ENCODE data around the gene INSRR.

INSRR gene

DNA sequence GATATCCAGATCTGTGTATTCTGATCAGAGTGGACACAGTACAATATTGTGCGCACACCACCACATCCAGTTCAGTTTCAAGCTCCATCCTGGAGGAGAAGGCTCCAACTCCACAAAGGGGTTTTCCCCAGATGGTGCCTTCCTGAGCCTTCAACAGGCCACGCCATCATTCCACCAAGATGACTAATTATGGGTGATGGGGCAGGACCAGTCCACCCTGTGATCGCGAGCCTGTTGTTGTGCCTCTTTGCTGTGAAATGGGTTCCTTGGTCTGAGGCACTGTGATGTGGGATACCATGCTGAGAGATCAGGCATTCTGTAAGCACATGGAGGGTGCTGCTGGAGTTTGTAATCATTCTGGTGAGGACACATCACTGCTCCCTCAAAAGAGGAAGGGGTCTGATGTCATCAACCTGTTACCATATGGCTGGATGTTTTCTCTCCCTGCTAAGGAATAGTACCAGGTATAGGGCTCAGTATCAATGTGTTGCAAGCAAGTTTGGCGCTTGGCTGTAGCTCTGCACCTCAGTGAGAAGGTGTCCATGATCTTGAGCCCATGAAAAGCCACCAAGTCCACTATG is 35.6 kb downstream of the INSRR start:
- no peak for DNase-seq

DNA sequence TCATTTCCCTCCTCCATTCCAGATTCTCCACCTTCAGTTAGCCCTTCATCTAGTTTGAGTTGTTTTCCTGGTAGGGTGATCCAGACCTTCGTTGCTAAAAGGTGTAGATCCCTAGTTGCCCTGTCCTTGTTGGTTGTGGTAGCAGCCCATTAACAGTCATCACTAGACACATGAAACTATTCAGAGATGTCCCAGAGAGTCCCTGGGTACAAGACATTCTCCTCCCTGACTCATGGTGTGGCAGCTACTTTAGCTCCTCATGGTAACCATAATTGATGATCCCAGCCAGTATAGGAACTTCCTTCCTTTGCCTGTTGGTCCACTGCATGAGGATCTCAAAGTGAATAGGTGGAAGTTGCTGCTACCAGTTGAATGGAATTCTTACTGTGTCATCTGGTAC is 36.2 kb downstream of the INSRR start:
- no peak for DNase-seq

DNA sequence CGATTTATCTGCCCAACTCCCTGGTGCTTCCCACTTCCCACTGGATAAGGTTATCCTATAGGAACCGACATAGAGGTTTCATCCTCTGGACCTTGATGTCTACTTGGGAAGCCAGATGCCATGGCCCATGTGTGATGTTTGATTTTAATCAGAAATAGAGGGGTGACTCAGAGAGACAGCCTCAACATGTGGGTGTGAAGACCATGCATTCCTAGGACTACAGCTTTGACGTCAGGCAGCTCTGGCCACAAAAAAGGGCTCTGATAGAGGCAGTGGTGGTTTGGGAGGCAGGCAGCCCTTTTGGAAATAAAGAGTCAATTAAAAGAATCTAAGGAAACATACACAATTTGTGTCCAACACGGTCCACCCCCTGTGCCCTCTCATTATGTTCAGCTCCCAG is 37.1 kb downstream of the INSRR start:
- DNase-seq, result no peak

DNA sequence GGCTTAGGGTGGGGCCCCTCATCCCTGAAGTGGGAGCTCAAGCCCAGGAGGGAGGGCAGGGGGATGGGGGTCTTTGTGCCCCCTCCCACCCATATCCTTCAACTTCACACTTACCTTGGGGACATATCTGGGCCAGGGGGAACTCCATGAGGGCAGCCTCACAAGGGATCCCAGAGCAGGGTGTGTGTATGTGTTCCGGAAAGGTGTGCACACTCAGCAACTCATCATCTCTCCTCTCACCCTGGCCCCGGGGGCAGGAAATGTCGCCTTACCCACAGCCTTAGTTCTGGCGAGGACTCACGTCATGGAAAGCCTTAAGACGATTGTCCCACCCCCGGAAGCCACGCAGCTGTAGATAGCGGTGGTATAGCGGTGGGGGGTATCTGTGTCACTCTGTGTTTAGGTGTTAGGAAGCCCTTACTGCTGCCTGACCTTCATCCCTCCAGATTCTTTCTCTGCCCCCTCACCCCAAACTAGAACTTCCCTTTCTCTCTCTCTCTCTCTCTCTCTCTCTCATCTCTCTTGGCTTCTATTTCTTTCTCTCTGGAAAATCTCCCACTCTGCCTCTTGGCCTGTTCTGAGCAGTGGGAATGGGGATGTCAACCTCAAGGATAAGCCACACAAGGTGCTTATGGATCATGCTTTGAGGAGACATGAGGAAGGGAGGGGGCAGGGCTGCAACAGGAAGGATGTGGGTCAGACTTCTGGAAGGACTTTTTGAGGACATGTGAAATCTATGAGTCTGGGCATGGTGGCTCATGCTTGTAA is 42.2 kb downstream of the INSRR start, which contains the start of gene SH2D2A:
Gene SH2D2A, minus strand, starts transcription at position 288 of the 768 bp plus-strand sequence. Its CDS starts 140 bp downstream, at position 148.
- no peak for DNase-seq

DNA sequence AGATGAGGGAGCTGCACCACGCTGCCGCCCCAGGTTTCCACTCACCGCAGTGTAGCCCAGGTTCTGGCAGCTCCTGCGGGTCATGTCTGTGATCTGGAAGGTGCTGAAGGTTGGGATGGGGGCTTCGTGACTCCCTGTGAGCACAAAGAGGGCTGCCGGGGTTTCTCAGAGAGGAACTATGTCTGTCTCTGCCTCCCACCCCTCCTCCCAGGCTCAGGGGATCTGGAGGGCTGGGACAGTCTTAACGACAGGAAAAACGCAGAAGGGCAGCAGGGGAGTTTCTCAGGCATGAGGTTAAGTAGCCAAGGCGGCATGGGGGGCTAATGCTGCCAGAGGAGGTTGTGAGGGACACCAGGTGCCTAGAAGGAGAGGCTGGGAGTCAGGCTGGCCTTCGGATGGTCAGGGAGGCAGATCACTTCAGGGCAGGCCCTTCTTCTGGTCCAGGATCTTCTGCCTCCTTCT is 42.9 kb downstream of the INSRR start:
- no peak for DNase-seq

DNA sequence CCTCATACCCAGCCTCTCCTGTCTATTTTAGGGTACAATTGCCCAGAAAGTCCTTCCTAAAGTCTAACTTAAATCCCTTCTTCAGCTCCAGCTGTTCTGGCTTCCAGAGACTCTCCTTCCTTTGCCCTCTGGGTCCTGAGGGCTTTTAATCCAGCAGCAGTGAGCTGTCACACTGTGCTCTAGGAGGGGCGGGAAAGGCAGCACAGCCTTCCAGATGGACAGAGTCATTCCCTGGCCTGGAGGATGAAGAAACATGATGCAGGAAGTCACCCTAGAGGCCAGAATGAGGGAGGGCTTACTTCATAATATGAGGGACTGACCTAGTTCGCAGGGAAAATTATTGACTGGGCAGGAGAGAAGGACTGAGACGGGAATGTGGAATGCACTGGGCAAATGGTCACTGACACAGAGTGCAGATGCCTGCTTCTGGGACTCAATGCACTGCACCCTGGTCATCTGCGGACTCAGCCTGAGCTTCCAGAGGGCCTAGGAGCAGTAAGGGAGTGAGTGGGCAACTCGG is 43.5 kb downstream of the INSRR start:
- no peak for DNase-seq

DNA sequence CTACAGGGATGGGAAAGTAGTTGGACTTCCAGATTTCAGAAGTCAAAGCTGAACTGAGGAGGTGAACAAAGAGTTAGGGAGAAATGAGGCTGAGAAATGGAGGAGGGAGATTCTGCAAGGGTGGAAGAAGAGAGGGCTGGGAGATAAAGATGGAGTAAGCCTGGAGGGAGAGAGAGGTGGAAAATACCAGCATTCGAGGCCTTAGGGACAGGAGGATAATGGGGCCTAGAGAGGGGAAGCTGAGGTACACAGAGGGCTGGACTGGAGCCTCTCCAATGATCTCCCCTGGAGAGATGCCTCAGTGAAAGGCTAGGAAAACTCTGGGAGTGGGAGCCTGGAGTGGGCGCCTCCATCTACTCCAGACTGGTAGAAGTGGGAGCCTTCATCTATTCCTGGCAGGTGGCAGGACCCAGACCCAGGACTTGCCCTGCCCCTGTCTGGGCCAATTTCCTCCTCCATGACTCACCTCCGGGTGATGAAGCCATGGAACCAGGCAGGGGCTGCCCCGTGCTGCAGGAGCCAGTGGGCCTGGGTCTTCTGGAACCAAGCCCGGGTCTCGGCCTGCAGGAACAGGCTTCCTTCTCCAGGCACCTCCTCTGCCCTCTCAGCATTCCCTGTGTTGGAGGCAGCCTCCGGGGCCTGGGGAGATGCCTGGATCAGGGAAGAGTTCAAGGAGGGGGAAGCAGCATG is 44.2 kb downstream of the INSRR start:
- DNase-seq, result no peak

DNA sequence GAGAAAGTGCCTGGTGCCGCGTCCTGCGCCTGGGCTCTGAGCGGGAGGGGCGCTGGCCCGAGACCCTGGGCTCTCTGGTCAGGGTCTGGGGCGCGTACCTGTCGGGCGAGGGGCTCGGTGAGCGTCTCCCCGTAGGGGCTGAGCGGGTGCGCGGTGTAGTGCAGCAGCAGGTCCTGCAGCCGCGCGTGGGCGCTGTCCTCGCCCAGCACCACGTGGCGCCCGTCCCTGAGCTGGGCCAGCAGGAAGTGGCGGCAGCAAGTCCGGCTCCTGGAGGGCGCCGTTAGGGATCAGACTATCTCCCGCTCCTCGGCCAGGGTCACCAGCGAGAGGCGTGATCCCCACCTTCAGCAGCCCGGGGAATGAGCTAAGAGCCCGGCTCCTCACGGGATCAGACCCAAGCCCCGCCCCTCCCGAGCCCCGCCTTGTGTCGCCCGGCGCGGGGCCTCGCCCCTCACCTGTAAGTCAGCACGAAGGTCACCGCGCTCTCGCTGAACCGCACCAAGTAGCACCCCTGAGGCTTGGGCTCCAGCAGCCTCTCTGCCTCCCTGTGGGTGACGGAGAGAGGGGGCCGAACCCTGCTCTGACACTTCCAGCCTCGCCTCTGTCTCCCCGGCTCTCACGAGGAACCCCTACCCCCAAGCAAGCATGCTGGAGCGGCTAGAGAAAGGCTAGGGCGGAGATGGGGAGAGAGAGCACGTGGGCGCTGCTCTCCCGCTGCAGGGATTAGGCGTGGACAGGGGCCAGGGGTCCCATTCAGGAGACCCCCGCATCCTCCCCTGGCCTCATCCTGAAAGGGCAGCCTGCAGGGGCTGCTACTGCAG is 45.0 kb downstream of the INSRR start:
- no peak for DNase-seq

DNA sequence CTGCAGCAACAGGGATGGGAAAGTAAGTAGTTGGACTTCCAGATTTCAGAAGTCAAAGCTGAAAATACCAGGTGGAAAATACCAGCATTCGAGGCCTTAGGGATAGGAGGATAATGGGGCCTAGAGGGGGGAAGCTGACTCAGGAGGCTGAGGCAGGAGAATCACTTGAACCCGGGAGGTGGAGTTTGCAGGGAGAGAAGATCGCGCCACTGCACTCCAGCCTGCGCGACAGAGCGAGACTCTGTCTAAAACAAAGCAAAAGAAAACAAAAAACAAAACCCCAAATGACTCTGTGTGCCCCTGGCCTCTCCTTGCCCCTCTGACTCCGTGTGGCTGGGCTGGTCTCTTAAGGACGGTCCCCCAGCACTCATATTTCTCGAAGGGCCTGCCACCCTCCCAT is 45.6 kb downstream of the INSRR start:
- no peak for DNase-seq

DNA sequence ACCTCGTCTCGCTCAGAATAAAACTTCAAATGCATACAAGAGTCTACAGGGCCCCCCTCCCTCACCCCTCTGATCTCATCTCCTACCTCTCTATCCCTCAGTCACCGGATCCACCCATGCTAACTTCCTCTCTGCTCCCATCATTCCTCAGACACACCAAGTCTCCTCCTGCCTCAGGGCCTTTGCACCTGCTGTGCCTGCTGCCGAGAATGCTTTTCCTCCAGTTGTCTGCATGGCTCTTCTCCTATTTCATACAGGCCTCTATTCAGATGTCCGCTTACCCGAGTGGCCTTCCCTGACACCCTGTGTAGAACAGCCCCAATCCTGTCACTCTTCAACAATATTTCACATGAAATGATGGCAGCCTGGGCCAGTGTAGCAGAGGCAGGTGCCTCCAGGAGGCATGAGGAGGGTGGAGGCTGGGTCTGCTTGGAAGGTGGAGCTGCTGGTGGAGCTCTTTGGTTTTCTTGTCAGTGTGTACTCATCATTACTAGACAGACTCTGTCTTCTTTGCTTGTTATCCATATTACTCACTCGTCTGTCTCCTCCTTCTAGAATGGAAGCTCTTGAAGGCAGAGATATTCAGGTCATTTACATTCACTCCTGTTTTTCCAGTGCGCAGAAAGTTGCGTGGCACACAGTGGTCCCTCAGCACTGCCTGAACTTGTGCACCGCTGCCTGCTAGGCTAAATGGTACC is 46.5 kb downstream of the INSRR start:
- no peak for DNase-seq

DNA sequence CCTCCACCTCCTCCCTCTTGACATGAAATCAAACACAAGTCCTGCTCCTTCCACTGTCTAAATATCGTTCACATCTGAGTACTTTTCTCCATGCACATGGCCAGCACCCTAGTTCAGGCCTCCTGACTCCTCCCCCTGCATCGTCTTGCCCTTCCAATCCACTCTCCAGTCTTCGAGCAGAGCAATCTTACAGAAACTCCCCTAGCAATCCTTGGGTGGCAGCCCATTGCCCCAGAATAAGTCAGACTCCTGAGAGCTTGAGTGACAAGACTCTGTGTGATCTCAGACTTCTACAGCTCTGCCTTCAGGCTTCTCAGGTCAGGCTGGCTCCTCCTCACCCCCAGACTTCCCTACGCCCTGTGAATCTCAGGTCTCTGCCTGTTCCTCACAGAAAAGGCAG is 47.7 kb downstream of the INSRR start:
- no peak for DNase-seq

DNA sequence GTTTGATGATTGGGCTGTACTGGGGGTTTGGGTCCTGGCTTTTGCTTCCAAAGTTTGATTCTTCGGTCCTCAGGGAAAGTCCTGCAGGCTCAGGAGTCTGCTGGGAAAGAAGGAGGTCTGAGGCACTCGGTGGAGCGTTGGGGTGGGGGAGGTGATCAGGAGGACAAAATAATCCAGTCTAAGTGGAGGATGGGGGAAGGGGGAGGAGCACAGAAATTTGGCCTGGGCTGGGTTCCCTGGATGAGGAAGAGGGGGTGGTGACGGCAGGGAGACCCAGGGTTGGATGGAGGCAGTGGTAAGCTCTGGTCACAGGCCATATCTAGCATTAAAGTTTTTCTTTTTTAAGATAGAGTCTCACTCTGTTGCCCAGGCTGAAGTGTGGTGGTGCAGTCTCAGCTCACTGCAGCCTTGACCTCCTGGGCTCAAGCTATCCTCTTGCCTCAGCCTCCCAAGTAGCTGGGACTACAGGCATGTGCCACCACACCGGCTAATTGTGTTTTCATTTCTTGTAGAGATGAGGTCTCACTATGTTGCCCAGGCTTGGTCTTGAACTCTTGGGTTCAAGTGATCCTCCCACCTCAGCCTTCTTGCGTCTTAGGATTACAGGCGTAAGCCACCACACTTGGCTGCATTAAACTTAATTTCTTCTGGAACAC is 49.1 kb downstream of the INSRR start:
- DNase-seq, result no peak

DNA sequence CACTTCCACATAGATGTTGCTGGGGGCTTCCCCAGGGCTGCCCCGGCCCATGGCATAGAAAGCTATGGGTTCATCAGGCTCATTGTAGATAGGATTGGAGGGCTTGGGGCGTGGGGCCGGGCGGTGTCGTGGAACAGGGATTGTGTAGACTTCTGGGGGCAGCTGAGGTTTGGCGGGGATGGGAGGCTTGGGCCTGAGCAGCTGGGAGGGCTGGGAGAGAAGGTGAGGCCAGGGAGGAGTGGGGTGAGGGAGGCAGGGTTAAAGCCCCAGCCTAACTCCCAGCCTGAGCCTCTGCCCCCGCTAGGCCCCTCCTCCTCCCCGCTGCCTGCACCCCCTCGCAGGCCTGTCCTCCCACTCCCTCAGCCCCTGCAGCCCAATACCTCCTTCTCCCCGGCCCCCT is 49.6 kb downstream of the INSRR start:
- DNase-seq, result no peak

DNA sequence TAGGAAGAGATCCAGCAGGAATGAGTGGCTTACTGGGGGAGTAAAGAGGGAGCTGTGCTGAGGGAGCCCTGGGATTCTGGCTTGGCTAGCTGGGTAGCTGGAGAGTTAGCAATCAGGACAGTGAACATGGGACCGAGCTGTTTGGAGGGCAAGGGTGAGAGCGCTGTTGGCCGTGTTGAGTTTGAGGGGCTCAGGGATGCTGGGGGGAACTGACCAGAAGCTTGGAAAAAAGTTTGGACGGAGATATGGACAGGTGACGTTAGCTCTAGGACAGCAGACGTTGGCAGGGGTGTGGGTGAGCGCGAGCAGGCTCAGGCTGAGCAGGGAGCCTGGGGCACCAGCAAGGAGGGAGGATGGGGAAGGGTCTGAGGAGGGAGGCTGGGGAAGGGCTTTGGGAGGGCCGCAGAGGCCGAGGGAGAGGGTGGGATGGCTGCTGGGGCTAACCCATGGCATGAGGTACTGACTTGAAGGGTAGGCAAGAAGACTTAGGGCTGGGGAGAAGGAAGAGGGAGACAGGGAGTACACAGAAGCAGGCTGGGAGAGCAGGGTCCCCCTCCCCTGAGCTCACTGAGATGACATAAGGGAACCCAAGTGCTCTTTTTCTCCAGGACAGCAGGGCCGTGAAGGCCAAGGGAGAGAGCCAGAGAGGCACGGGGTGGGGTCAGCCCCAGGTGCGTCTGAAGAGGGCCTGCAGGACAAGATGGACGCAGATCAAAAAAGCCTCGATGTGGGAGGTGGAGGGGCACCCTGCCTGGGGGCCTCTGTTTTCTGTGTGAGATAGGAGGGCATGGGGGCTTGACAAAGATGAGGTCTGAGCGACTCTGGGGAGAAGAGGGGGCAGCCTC is 50.5 kb downstream of the INSRR start:
- no peak for DNase-seq

DNA sequence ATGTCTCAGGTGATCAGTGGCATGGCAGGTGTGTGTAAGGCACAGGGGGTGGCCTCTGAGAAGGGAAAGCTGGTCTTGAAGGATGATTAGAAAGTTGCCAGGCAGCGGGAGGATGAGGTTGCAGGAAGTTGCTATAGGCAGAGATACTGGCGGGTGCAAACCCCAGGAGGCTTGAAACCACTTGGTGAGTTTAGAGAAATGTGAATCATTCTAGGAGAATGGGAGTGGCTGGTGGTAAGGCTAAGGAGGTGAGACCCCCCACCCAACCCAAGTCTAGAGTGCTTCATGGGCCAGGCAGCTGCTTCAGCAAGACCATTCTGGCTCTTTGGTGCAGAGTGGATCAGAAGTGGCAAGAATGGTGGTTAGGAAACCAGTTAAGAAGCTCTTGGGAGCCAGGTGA is 51.3 kb downstream of the INSRR start:
- DNase-seq, result no peak

DNA sequence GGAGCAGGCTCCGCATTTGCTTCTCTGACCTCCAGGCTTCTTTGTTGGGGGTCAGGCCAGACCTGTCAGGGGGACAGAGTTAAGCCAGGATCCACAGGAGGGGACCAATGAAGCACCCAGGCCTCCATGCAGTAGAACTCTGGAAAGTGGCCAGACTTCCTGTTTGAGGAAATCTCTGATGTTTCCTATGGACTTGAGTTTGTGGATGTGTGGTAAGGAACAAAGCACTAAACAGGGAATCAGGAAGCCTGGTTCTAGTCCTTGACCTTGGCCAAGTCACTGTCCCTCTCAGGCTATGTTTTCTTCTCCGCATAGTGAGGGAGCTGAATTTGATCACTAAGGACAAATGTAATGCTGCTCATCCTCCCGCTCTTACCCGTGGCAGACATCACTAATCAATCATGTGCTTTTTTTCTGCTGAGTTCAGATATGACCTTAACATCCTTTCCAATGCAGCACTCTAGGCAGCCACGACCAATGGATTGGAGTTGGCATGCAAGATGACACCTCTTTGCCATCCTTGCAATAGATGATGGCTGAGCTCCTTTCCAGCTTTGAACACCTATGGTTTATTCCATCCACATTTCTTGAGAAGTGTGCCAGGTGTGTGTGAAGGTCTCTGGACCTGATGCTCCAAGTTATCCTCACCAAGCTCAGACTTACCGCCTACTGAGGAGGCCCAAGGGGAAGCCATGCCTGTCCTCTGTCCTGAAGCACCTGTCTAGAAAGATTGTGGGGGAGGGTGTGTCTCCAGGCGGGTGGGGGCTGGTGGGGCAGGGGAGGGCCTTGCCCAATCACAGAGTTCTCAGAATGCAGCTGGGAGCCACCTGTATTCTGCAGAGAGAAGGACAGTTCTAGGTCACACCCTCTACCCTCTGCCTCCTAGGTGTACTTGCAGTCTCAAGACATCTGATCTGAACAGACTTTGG is 52.1 kb downstream of the INSRR start:
- no peak for DNase-seq

DNA sequence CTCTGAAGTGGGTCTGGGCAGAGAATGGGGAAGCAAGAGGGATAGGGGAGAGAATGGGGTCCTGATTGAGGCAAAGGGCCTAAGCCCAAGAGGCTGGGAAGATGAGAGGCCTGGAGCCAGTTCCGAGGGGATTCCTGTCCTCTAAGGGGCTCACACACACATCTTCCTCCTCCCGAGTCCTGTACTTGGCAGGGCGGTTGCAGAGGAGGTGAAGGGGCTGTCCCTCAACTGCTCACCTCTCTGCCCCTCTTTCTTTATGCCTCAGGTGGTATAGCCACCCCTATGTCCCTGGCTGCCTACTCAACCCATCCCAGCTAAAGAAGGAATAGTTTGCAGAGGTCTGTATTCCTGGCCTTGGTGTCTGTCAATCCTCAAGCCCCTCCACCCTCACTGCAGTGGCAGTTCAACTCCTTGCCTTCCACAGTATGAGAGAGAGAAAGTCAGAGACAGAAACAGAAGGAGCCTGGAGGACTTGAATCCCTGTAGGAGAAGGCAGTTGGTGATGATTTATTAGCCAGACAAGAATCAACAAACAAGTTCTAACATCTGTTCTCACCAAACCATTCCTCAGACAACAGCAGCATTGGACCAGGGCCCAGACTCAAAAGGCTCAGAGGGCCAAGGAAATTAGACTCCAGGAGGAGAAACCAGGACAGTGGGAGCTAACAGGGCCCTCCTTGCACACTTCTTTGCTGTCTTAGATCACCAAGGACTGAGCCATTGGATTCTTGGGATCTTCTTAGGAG is 53.0 kb downstream of the INSRR start:
- no peak for DNase-seq

DNA sequence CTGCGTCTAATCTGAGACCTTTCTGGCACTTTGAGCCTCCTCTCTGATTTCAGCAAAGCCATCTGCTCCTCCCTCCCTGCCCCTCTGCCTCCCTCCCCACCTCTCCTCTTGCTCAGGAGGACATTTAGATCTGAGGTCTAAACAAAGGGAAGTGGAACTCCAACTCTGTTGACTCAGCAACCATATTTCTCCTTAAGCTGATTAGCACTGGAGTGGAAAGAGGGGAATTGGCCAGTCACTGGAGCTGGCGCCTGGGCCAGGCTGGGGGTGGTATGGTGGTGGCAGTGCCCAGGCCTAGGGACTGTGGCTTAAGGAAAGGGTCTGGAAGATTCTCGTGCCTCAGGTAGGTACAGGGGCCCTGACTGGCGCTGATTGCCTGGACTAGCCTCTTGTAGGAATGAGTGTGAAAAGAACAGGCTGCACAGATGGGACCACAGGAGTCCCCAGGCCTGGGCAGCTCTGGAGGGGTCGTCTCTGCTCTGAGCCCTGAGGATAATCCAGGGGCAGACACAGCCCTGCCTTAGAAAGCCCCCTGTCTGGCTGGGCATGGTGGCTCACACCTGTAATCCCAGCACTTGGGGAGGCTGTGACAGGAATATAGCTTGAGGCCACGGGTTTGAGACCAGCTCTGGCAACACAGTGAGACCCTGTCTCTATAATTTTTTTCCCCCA is 54.2 kb downstream of the INSRR start:
- no peak for DNase-seq

Data from cerebellar nuclear complex (tissue), 1 donor.